Liver (tissue), 3 donors: ENCODE measurements around the gene TLN1.

Experiments used
- EGR1 ChIP-seq, 2 donors: IDR thresholded peaks; 2 replicates each; pipeline ENCODE4 v1.6.1; 2016 to 2018; ENCODE audit warnings: antibody characterized with exemption in 2 of 2, low read depth in 2 of 2
- FOXA1 ChIP-seq: IDR thresholded peaks from 2 replicates; pipeline ENCODE4 v1.6.1; 2016; ENCODE audit warnings: antibody characterized with exemption
- GABPA ChIP-seq, 2 donors: IDR thresholded peaks in 1 of 2; conservative IDR thresholded peaks in 1 of 2; 2 replicates each; pipeline ENCODE4 v1.6.1; 2016; ENCODE audit warnings: antibody characterized with exemption in 2 of 2, mild to moderate bottlenecking in 1 of 2, moderate library complexity in 1 of 2
- NR2F2 ChIP-seq: IDR thresholded peaks from 2 replicates; pipeline ENCODE4 v1.6.1; 2016; ENCODE audit warnings: antibody characterized with exemption
- RAD21 ChIP-seq, 2 donors: IDR thresholded peaks; 2 replicates each; pipeline ENCODE4 v1.6.1; 2016; ENCODE audit warnings: antibody characterized with exemption in 2 of 2, mild to moderate bottlenecking in 2 of 2
- SP1 ChIP-seq: IDR thresholded peaks from 2 replicates; pipeline ENCODE4 v1.6.1; 2018; ENCODE audit warnings: antibody characterized with exemption, mild to moderate bottlenecking
- TAF1 ChIP-seq: conservative IDR thresholded peaks from 2 replicates; pipeline ENCODE4 v1.6.1; 2016; ENCODE audit warnings: antibody characterized with exemption, mild to moderate bottlenecking
- TF ChIP-seq, protein P1 (sequence below): IDR thresholded peaks from 2 replicates; pipeline ENCODE4 v1.6.1; 2016; ENCODE audit warnings: antibody characterized with exemption
- TF ChIP-seq, protein P2 (sequence below): fragments of 150-350 bp; IDR thresholded peaks from 2 replicates; pipeline ENCODE4 v1.5.1; 2017; ENCODE audit warnings: improper control_type of control experiment, low read depth, low read length; ENCODE audit not compliant: missing input control
- TF ChIP-seq, protein P3 (sequence below): IDR thresholded peaks from 2 replicates; pipeline ENCODE4 v1.6.1; 2016; ENCODE audit warnings: antibody characterized with exemption
- TF ChIP-seq, protein P4 (sequence below): IDR thresholded peaks from 2 replicates; pipeline ENCODE4 v1.6.1; 2016; ENCODE audit warnings: antibody characterized with exemption, mild to moderate bottlenecking
- donor health status: healthy.
- donor health status: healthy.

DNA sequence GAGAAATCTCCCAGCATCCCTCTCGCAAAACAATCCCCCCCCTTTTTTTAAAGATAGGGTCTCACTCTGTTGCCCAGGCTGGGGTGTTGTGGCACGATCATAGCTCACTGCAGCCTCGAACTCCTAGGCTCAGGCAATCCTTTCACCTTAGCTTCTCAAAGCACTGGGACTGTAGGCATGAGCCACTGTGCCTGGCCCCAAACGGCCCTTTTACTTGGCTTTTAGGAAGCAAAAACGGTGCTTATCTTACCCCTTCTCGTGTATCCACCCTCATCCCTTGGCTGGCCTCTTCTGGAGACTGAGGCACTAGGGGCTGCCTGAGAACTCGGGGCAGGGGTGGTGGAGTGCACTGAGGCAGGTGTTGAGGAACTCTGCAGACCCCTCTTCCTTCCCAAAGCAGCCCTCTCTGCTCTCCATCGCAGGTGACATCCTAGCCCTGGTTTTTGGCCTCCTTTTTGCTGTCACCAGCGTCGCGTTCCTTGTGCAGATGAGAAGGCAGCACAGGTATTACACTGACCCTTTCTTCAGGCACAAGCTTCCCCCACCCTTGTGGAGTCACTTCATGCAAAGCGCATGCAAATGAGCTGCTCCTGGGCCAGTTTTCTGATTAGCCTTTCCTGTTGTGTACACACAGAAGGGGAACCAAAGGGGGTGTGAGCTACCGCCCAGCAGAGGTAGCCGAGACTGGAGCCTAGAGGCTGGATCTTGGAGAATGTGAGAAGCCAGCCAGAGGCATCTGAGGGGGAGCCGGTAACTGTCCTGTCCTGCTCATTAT is 51.5 kb downstream of the TLN1 start:
- TF ChIP-seq, protein P1, sequence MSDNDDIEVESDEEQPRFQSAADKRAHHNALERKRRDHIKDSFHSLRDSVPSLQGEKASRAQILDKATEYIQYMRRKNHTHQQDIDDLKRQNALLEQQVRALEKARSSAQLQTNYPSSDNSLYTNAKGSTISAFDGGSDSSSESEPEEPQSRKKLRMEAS, result no peak
- TF ChIP-seq, protein P2, sequence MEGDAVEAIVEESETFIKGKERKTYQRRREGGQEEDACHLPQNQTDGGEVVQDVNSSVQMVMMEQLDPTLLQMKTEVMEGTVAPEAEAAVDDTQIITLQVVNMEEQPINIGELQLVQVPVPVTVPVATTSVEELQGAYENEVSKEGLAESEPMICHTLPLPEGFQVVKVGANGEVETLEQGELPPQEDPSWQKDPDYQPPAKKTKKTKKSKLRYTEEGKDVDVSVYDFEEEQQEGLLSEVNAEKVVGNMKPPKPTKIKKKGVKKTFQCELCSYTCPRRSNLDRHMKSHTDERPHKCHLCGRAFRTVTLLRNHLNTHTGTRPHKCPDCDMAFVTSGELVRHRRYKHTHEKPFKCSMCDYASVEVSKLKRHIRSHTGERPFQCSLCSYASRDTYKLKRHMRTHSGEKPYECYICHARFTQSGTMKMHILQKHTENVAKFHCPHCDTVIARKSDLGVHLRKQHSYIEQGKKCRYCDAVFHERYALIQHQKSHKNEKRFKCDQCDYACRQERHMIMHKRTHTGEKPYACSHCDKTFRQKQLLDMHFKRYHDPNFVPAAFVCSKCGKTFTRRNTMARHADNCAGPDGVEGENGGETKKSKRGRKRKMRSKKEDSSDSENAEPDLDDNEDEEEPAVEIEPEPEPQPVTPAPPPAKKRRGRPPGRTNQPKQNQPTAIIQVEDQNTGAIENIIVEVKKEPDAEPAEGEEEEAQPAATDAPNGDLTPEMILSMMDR, result no peak
- no peak for TF ChIP-seq SP1
- TF ChIP-seq RAD21 (IDR thresholded peaks at IDR 0.05), result no peak
- TF ChIP-seq EGR1 (IDR thresholded peaks at IDR 0.05; ENCODE audit: low read depth in 2 of 2), result no peak
- TF ChIP-seq GABPA (IDR thresholded peaks at IDR 0.05 in 1 of 2, conservative IDR thresholded peaks at IDR 0.05 in 1 of 2), result no peak
- TF ChIP-seq, protein P3, sequence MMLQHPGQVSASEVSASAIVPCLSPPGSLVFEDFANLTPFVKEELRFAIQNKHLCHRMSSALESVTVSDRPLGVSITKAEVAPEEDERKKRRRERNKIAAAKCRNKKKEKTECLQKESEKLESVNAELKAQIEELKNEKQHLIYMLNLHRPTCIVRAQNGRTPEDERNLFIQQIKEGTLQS, result no peak
- no peak for TF ChIP-seq NR2F2
- TF ChIP-seq, protein P4, sequence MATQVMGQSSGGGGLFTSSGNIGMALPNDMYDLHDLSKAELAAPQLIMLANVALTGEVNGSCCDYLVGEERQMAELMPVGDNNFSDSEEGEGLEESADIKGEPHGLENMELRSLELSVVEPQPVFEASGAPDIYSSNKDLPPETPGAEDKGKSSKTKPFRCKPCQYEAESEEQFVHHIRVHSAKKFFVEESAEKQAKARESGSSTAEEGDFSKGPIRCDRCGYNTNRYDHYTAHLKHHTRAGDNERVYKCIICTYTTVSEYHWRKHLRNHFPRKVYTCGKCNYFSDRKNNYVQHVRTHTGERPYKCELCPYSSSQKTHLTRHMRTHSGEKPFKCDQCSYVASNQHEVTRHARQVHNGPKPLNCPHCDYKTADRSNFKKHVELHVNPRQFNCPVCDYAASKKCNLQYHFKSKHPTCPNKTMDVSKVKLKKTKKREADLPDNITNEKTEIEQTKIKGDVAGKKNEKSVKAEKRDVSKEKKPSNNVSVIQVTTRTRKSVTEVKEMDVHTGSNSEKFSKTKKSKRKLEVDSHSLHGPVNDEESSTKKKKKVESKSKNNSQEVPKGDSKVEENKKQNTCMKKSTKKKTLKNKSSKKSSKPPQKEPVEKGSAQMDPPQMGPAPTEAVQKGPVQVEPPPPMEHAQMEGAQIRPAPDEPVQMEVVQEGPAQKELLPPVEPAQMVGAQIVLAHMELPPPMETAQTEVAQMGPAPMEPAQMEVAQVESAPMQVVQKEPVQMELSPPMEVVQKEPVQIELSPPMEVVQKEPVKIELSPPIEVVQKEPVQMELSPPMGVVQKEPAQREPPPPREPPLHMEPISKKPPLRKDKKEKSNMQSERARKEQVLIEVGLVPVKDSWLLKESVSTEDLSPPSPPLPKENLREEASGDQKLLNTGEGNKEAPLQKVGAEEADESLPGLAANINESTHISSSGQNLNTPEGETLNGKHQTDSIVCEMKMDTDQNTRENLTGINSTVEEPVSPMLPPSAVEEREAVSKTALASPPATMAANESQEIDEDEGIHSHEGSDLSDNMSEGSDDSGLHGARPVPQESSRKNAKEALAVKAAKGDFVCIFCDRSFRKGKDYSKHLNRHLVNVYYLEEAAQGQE, result no peak
- no peak for TF ChIP-seq TAF1
- TF ChIP-seq FOXA1, result no peak
